NOMO-1 treated with DMSO at 0.1 percent for 48 hours (cell line): ENCODE results near the gene CLASP1.
"Not testable (repeated sequence)": the region's sequence is repeated elsewhere in the genome, so short reads cannot be mapped to it uniquely, and the experiment has no call there.

Experiments used
- DNase-seq: peaks from one replicate; lab custom pipeline; 2025; ENCODE audit not compliant: unreplicated experiment; lab: John Stamatoyannopoulos, UW

Gene CLASP1

GRCh38 chr2:121663434-121663833 is 14.2 kb upstream of the CLASP1 start:
- no peak for DNase-seq

GRCh38 chr2:121662656-121663055 is 13.4 kb upstream of the CLASP1 start:
- DNase-seq = no peak

GRCh38 chr2:121659933-121660332 is 10.7 kb upstream of the CLASP1 start:
- DNase-seq = no peak

- not testable (repeated sequence) for DNase-seq
Observed at GRCh38 chr2:121658393-121658792, 9.1 kb upstream of the CLASP1 start.

- DNase-seq = no peak
Observed at GRCh38 chr2:121653035-121653434, 3.8 kb upstream of the CLASP1 start.

- no peak for DNase-seq
Observed at GRCh38 chr2:121650315-121650930, 1.2 kb upstream of the CLASP1 start.

GRCh38 chr2:121649596-121650314 is 493 bp upstream of the CLASP1 start:
- peak; percentile 98 for DNase-seq

- peak; percentile 21 for DNase-seq
Observed at GRCh38 chr2:121648206-121649148, 785 bp downstream of the CLASP1 start.

- no peak for DNase-seq
Observed at GRCh38 chr2:121647396-121647795, 1.9 kb downstream of the CLASP1 start.

- DNase-seq = no peak
Observed at GRCh38 chr2:121644715-121645114, 4.5 kb downstream of the CLASP1 start.

- no peak for DNase-seq
Observed at GRCh38 chr2:121643877-121644276, 5.4 kb downstream of the CLASP1 start.

- no peak for DNase-seq
Observed at GRCh38 chr2:121640380-121641316, 8.6 kb downstream of the CLASP1 start.

- not testable (repeated sequence) for DNase-seq
Observed at GRCh38 chr2:121639846-121640245, 9.4 kb downstream of the CLASP1 start.

GRCh38 chr2:121638333-121638732 is 10.9 kb downstream of the CLASP1 start:
- peak; percentile 6 for DNase-seq

- DNase-seq = no peak
Observed at GRCh38 chr2:121635371-121635770, 13.9 kb downstream of the CLASP1 start.

- DNase-seq = no peak
Observed at GRCh38 chr2:121634354-121635307, 14.6 kb downstream of the CLASP1 start.

- DNase-seq = no peak
Observed at GRCh38 chr2:121633463-121633862, 15.8 kb downstream of the CLASP1 start.

GRCh38 chr2:121627525-121628050 is 21.7 kb downstream of the CLASP1 start:
- no peak for DNase-seq
